ENCODE measurements around the gene TPCN2. TPM values are rescaled to one million over a fixed set of nuclear protein-coding genes. Genes with fewer than 3 reads are reported as not detected.

Gene TPCN2
- total RNA-seq, 1 experiment from 2014 or later = 15.2 TPM

- Histone ChIP-seq H3K27me3 (ENCODE audit: insufficient read depth, low read length) (no peaks in the 10 kb centered on the region), H4K20me1 (ENCODE audit: insufficient read depth) (no peaks in the 10 kb centered on the region), H3K79me2 (ENCODE audit: insufficient read depth, low read length) (no peaks in the 10 kb centered on the region), H3K9me3 (ENCODE audit: control insufficient read depth in 1 of 2, insufficient read depth in 1 of 2, low read depth in 1 of 2, low read length in 2 of 2) (peaks cover 0 to 3% of the 10 kb centered on the region in 2 experiments; a peak in 1 of 4 replicates), H3K27ac (ENCODE audit: low read depth, low read length) (no peak overlapping the region), H3K4me2 (ENCODE audit: low read length) (no peak overlapping the region), H2AFZ (ENCODE audit: low read depth, low read length, poor library complexity, severe bottlenecking) (no peak overlapping the region), H3K36me3 (ENCODE audit: control insufficient read depth in 1 of 2, insufficient read depth in 2 of 2, low read length in 2 of 2) (no peaks in the 10 kb centered on the region), H3K4me3 (replicated peaks in 1 of 2; ENCODE audit: low read depth in 1 of 2, low read length in 2 of 2) (no peak overlapping the region), H3K9me2 (ENCODE audit: insufficient read depth) (no peaks in the 10 kb centered on the region), H3K4me1 (ENCODE audit: control insufficient read depth in 1 of 2, insufficient read depth in 2 of 2, low read length in 2 of 2) (peaks cover 34 to 48% of the 10 kb centered on the region in 2 experiments), H3K9ac (ENCODE audit: low read length) (no peak overlapping the region)
- no peak for TF ChIP-seq ELF1 (IDR thresholded peaks at IDR 0.05; ENCODE audit: borderline replicate concordance, low read depth)
- TF ChIP-seq POLR2AphosphoS5 (IDR thresholded peaks at IDR 0.05; ENCODE audit: low read depth, low read length) = no peak
- TF ChIP-seq YY1 (IDR thresholded peaks at IDR 0.05; ENCODE audit: extremely low read depth, insufficient replicate concordance, low read depth, low read length) = no peak
- TF ChIP-seq ZBTB33 (IDR thresholded peaks at IDR 0.05; ENCODE audit: extremely low read depth, insufficient replicate concordance, low read length) = no peak
- TF ChIP-seq EZH2 (IDR thresholded peaks at IDR 0.05) = no peak
- TF ChIP-seq SP1 (IDR thresholded peaks at IDR 0.05; ENCODE audit: low read depth) = no peak
- intact Hi-C loops (cut with micrococcal nuclease) = no loop called here
- DNase-seq (ENCODE audit: low read depth, low spot score) (no peak), ATAC-seq (no peak)
- BruUV-seq (replicated peaks) = no TSS peak
- ChIA-PET CTCF (no interaction called here), POLR2A (no interaction called here), RAD21 (ENCODE audit: low non-redundant PET in 1 of 2, low total read pairs in 2 of 2, uncharacterized antibody in 2 of 2, unreplicated experiment in 2 of 2) (no interaction called here)
Observed at GRCh38 chr11:69127081-69127850, 78.5 kb downstream of the TPCN2 start.

- H3K27ac ChIP-seq (ENCODE audit: low read depth, low read length) = no peak overlapping the region
- POLR2A ChIA-PET = no interaction called here
- peaks cover 0 to 5% of the 10 kb centered on the region in 2 experiments; a peak in 1 of 4 replicates for H3K9me3 ChIP-seq (ENCODE audit: control insufficient read depth in 1 of 2, insufficient read depth in 1 of 2, low read depth in 1 of 2, low read length in 2 of 2)
- no peaks in the 10 kb centered on the region for H3K36me3 ChIP-seq (ENCODE audit: control insufficient read depth in 1 of 2, insufficient read depth in 2 of 2, low read length in 2 of 2)
- no peak overlapping the region for H2AFZ ChIP-seq (ENCODE audit: low read depth, low read length, poor library complexity, severe bottlenecking)
- TF ChIP-seq CBX3 (IDR thresholded peaks at IDR 0.05; ENCODE audit: low read depth) = peak; percentile 72; the same call in 1 of the 2 replicates
- no peak for TF ChIP-seq FOSL1 (IDR thresholded peaks at IDR 0.05; ENCODE audit: low read depth)
- no peak for TF ChIP-seq EGR1 (IDR thresholded peaks at IDR 0.05; ENCODE audit: low read depth)
- no peak for TF ChIP-seq JUND (IDR thresholded peaks at IDR 0.05)
- TF ChIP-seq ATF3 (IDR thresholded peaks at IDR 0.05) = no peak
- TF ChIP-seq, protein P1, sequence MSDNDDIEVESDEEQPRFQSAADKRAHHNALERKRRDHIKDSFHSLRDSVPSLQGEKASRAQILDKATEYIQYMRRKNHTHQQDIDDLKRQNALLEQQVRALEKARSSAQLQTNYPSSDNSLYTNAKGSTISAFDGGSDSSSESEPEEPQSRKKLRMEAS (IDR thresholded peaks at IDR 0.05) = 0 out of 2 replicates have a peak, but pooled peaks have one; percentile 24
- no peak overlapping the region for H3K4me3 ChIP-seq (replicated peaks in 1 of 2; ENCODE audit: low read depth in 1 of 2, low read length in 2 of 2)
- H4K20me1 ChIP-seq (ENCODE audit: insufficient read depth) = no peaks in the 10 kb centered on the region
- intact Hi-C loops (cut with micrococcal nuclease) = no loop called here
- no peaks in the 10 kb centered on the region for H3K27me3 ChIP-seq (ENCODE audit: insufficient read depth, low read length)
- H3K9ac ChIP-seq (ENCODE audit: low read length) = no peak overlapping the region
- peaks cover 31 to 43% of the 10 kb centered on the region in 2 experiments for H3K4me1 ChIP-seq (ENCODE audit: control insufficient read depth in 1 of 2, insufficient read depth in 2 of 2, low read length in 2 of 2)
- BruUV-seq (replicated peaks) = no TSS peak
- DNase-seq (ENCODE audit: low read depth, low spot score) (no peak), ATAC-seq (no peak)
- CTCF ChIA-PET = no interaction called here
- RAD21 ChIA-PET (ENCODE audit: low non-redundant PET in 1 of 2, low total read pairs in 2 of 2, uncharacterized antibody in 2 of 2, unreplicated experiment in 2 of 2) = no interaction called here
- no peaks in the 10 kb centered on the region for H3K79me2 ChIP-seq (ENCODE audit: insufficient read depth, low read length)
- no peak overlapping the region for H3K4me2 ChIP-seq (ENCODE audit: low read length)
- H3K9me2 ChIP-seq (ENCODE audit: insufficient read depth) = no peaks in the 10 kb centered on the region
Observed at GRCh38 chr11:69127884-69128283, 79.2 kb downstream of the TPCN2 start.
